Measurements from ENCODE around the gene ZNF222. TPM values are rescaled to one million over a fixed set of nuclear protein-coding genes. Genes with fewer than 3 reads are reported as not detected.

The ZNF222 gene
- total and polyA plus RNA-seq, 2 donors (not counting 1 experiment from before 2014, with no cell fraction given): 6.0 to 13.0 TPM

DNA sequence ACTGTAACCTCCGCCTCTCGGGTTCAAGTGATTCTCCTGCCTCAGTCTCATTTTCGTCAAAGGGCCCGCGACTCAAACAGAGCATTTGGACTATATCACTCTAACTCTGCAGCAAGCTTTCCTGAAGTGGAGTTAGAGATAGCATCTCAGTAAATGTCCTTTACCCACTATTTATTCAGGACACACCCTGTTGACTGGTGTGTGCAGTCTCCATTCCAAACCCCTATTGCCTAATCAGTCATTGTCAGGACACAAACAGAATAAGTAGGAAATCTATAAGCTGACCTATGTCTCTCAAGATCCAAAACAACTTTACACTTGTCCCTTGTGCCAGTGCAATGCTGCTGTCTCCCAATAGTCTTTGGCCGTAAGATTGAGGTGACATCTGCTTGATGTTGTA lies 1.4 kb downstream of the ZNF222 start:
- no peak overlapping the region for H3K4me3 ChIP-seq (replicated peaks in 1 of 4; ENCODE audit: control extremely low read depth in 1 of 4, insufficient read depth in 1 of 4, low read depth in 3 of 4, low read length in 4 of 4)

DNA sequence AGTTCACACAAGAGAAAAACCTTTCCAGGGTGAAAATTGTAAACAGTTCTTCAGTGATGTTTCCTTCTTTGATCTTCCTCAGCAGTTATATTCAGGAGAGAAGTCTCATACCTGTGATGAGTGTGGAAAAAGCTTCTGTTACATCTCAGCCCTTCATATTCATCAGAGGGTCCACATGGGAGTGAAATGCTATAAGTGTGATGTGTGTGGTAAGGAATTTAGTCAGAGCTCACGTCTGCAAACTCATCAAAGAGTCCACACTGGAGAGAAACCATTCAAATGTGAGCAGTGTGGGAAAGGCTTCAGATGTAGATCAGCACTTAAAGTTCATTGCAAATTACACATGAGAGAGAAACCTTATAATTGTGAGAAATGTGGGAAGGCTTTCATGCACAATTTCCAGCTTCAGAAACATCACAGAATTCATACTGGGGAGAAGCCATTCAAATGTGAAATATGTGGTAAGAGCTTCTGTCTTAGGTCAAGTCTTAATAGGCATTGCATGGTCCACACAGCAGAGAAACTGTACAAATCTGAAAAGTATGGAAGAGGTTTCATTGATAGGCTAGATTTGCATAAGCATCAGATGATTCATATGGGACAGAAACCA lies 6.9 kb downstream of the ZNF222 start:
- Histone ChIP-seq H3K9ac (ENCODE audit: insufficient read depth, low read length) (no peak overlapping the region), H3K4me2 (ENCODE audit: extremely low read depth, insufficient read depth, low read length) (no peak overlapping the region), H2AFZ (ENCODE audit: low read length) (no peak overlapping the region), H3K27me3 (ENCODE audit: control insufficient read depth, insufficient read depth, low read length) (no peaks in the 10 kb centered on the region), H3K27ac (ENCODE audit: insufficient read depth, low read length) (no peak overlapping the region), H3K79me2 (ENCODE audit: control insufficient read depth, insufficient read depth, low read length) (no peaks in the 10 kb centered on the region), H4K20me1 (ENCODE audit: control insufficient read depth, extremely low read depth, insufficient read depth, low read length) (no peaks in the 10 kb centered on the region), H3K4me3 (replicated peaks in 1 of 4; ENCODE audit: control extremely low read depth in 1 of 4, insufficient read depth in 1 of 4, low read depth in 3 of 4, low read length in 4 of 4) (no peak overlapping the region), H3K36me3 (ENCODE audit: control insufficient read depth, insufficient read depth, low read length) (peaks cover 8% of the 10 kb centered on the region), H3K4me1 (ENCODE audit: control insufficient read depth, extremely low read depth, insufficient read depth, low read length) (no peaks in the 10 kb centered on the region), H3K9me3 (ENCODE audit: control insufficient read depth, insufficient read depth, low read depth, low read length) (no peaks in the 10 kb centered on the region)
- no peak for TF ChIP-seq EZH2 (IDR thresholded peaks at IDR 0.05; ENCODE audit: low read length, missing control alignments)
- TF ChIP-seq, protein P1, sequence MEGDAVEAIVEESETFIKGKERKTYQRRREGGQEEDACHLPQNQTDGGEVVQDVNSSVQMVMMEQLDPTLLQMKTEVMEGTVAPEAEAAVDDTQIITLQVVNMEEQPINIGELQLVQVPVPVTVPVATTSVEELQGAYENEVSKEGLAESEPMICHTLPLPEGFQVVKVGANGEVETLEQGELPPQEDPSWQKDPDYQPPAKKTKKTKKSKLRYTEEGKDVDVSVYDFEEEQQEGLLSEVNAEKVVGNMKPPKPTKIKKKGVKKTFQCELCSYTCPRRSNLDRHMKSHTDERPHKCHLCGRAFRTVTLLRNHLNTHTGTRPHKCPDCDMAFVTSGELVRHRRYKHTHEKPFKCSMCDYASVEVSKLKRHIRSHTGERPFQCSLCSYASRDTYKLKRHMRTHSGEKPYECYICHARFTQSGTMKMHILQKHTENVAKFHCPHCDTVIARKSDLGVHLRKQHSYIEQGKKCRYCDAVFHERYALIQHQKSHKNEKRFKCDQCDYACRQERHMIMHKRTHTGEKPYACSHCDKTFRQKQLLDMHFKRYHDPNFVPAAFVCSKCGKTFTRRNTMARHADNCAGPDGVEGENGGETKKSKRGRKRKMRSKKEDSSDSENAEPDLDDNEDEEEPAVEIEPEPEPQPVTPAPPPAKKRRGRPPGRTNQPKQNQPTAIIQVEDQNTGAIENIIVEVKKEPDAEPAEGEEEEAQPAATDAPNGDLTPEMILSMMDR (conservative IDR thresholded peaks at IDR 0.05 in 1 of 2, IDR thresholded peaks at IDR 0.05 in 1 of 2; ENCODE audit: low read depth in 1 of 2, low read length in 2 of 2): no peak
- DNase-seq (ENCODE audit: low read depth in 2 of 2): peak in 1 of 2 donors; percentile 6

More for the DNA sequence above, 1.4 kb downstream of the ZNF222 start:
- no peak overlapping the region for H3K4me2 ChIP-seq (ENCODE audit: extremely low read depth, insufficient read depth, low read length)
- H3K27ac ChIP-seq (ENCODE audit: insufficient read depth, low read length): no peak overlapping the region
- no peaks in the 10 kb centered on the region for H3K9me3 ChIP-seq (ENCODE audit: control insufficient read depth, insufficient read depth, low read depth, low read length)
- DNase-seq (ENCODE audit: low read depth in 2 of 2): no peak
- H4K20me1 ChIP-seq (ENCODE audit: control insufficient read depth, extremely low read depth, insufficient read depth, low read length): no peaks in the 10 kb centered on the region
- TF ChIP-seq, protein P1 (conservative IDR thresholded peaks at IDR 0.05 in 1 of 2, IDR thresholded peaks at IDR 0.05 in 1 of 2; ENCODE audit: low read depth in 1 of 2, low read length in 2 of 2): no peak
- no peak for TF ChIP-seq EZH2 (IDR thresholded peaks at IDR 0.05; ENCODE audit: low read length, missing control alignments)
- H3K27me3 ChIP-seq (ENCODE audit: control insufficient read depth, insufficient read depth, low read length): no peaks in the 10 kb centered on the region
- H3K9ac ChIP-seq (ENCODE audit: insufficient read depth, low read length): no peak overlapping the region
- no peaks in the 10 kb centered on the region for H3K4me1 ChIP-seq (ENCODE audit: control insufficient read depth, extremely low read depth, insufficient read depth, low read length)
- H3K79me2 ChIP-seq (ENCODE audit: control insufficient read depth, insufficient read depth, low read length): no peaks in the 10 kb centered on the region
- peaks cover 8% of the 10 kb centered on the region for H3K36me3 ChIP-seq (ENCODE audit: control insufficient read depth, insufficient read depth, low read length)
- no peak overlapping the region for H2AFZ ChIP-seq (ENCODE audit: low read length)

DNA sequence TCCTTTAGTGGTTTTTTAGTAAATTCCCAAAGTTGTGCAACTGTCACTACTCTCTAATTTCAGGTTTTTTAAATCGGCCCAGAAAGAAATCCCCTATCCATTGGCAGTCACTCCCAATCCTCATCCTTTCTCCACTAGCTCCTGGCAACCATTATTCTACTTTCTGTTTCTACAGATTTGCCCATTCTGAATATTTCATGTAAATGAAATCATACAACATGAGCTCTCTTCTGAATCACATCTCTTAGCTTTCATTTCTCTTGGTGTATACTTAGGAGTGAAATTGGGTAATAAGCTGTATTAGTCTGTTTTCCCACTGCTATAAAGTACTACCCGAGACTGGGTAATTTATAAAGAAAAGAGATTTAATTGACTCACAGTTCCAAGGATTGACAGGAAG lies 17.0 kb downstream of the ZNF222 start:
- no peak overlapping the region for H3K4me2 ChIP-seq (ENCODE audit: extremely low read depth, insufficient read depth, low read length)
- H3K4me1 ChIP-seq (ENCODE audit: control insufficient read depth, extremely low read depth, insufficient read depth, low read length): no peaks in the 10 kb centered on the region
- no peak overlapping the region for H3K9ac ChIP-seq (ENCODE audit: insufficient read depth, low read length)
- no peak overlapping the region for H2AFZ ChIP-seq (ENCODE audit: low read length)
- H4K20me1 ChIP-seq (ENCODE audit: control insufficient read depth, extremely low read depth, insufficient read depth, low read length): no peaks in the 10 kb centered on the region
- H3K79me2 ChIP-seq (ENCODE audit: control insufficient read depth, insufficient read depth, low read length): no peaks in the 10 kb centered on the region
- no peaks in the 10 kb centered on the region for H3K27me3 ChIP-seq (ENCODE audit: control insufficient read depth, insufficient read depth, low read length)
- no peak overlapping the region for H3K4me3 ChIP-seq (replicated peaks in 1 of 4; ENCODE audit: control extremely low read depth in 1 of 4, insufficient read depth in 1 of 4, low read depth in 3 of 4, low read length in 4 of 4)
- DNase-seq (ENCODE audit: low read depth in 2 of 2): no peak
- TF ChIP-seq, protein P1 (conservative IDR thresholded peaks at IDR 0.05 in 1 of 2, IDR thresholded peaks at IDR 0.05 in 1 of 2; ENCODE audit: low read depth in 1 of 2, low read length in 2 of 2): no peak
- TF ChIP-seq EZH2 (IDR thresholded peaks at IDR 0.05; ENCODE audit: low read length, missing control alignments): no peak
- H3K36me3 ChIP-seq (ENCODE audit: control insufficient read depth, insufficient read depth, low read length): no peaks in the 10 kb centered on the region
- H3K9me3 ChIP-seq (ENCODE audit: control insufficient read depth, insufficient read depth, low read depth, low read length): no peaks in the 10 kb centered on the region
- H3K27ac ChIP-seq (ENCODE audit: insufficient read depth, low read length): no peak overlapping the region
